Right lobe of liver (tissue), 4 donors: ENCODE data around the gene CPTP.

Experiments
- CTCF ChIP-seq, 4 donors: fragments of 200-600 bp in 3 of 4; fragments of 450-650 bp in 1 of 4; IDR thresholded peaks; one replicate each; pipeline versions ENCODE4 v1.5.1 to v1.8.0; 2016 to 2022; ENCODE audit warnings: antibody characterized with exemption in 4 of 4, mild to moderate bottlenecking in 2 of 4
- POLR2A ChIP-seq: fragments of 450-650 bp; IDR thresholded peaks from one replicate; pipeline ENCODE4 v1.6.1; 2017; ENCODE audit warnings: antibody characterized with exemption, mild to moderate bottlenecking
- donor health status: DM: no; HTN: no; CAD: no.
- donor health status: DM: no; HTN: no; CAD: no.
- donor health status: DM: no; HTN: yes; CAD: no.

GRCh38 chr1:1332031-1332755 is 7.6 kb downstream of the CPTP start:
- no peak for TF ChIP-seq CTCF (IDR thresholded peaks at IDR 0.05)
- no peak for TF ChIP-seq POLR2A
